Measurements from ENCODE around the gene SMARCA5.

SMARCA5 gene

GRCh38 chr4:143558823-143559756 is 45.6 kb downstream of the SMARCA5 start:
- no peaks in the 10 kb centered on the region for H3K9me3 ChIP-seq
- H3K4me3 ChIP-seq (ENCODE audit: low read depth, low read length): peak overlapping the region; percentile 72
- H3K4me1 ChIP-seq: no peaks in the 10 kb centered on the region
- peak; percentile 73 for DNase-seq
- peak; percentile 68 for TF ChIP-seq CTCF (IDR thresholded peaks at IDR 0.05; ENCODE audit: low read depth, low read length)
- no peaks in the 10 kb centered on the region for H3K27me3 ChIP-seq
- H3K36me3 ChIP-seq: peaks cover 9% of the 10 kb centered on the region

- Histone ChIP-seq H3K9me3 (no peaks in the 10 kb centered on the region), H3K36me3 (peaks cover 3% of the 10 kb centered on the region), H3K27me3 (no peaks in the 10 kb centered on the region), H3K4me3 (ENCODE audit: low read depth, low read length) (peak overlapping the region; percentile 72), H3K4me1 (no peaks in the 10 kb centered on the region)
- peak; percentile 33 for DNase-seq
- TF ChIP-seq CTCF (IDR thresholded peaks at IDR 0.05; ENCODE audit: low read depth, low read length): peak; percentile 31
Measured at GRCh38 chr4:143559757-143560147, 46.2 kb downstream of the SMARCA5 start.

GRCh38 chr4:143564472-143564871 is 51.0 kb downstream of the SMARCA5 start:
- Histone ChIP-seq H3K9me3 (no peaks in the 10 kb centered on the region), H3K4me1 (no peaks in the 10 kb centered on the region), H3K27me3 (no peaks in the 10 kb centered on the region), H3K36me3 (no peaks in the 10 kb centered on the region), H3K4me3 (ENCODE audit: low read depth, low read length) (no peak overlapping the region)
- no peak for TF ChIP-seq CTCF (IDR thresholded peaks at IDR 0.05; ENCODE audit: low read depth, low read length)
- DNase-seq: no peak

GRCh38 chr4:143575331-143575730 is 61.8 kb downstream of the SMARCA5 start:
- Histone ChIP-seq H3K9me3 (no peaks in the 10 kb centered on the region), H3K4me1 (no peaks in the 10 kb centered on the region), H3K4me3 (ENCODE audit: low read depth, low read length) (no peak overlapping the region), H3K36me3 (no peaks in the 10 kb centered on the region), H3K27me3 (no peaks in the 10 kb centered on the region)
- no peak for TF ChIP-seq CTCF (IDR thresholded peaks at IDR 0.05; ENCODE audit: low read depth, low read length)
- DNase-seq: peak; percentile 24

- peak; percentile 19 for DNase-seq
- Histone ChIP-seq H3K4me3 (ENCODE audit: low read depth, low read length) (no peak overlapping the region), H3K27me3 (no peaks in the 10 kb centered on the region), H3K36me3 (no peaks in the 10 kb centered on the region), H3K9me3 (no peaks in the 10 kb centered on the region), H3K4me1 (no peaks in the 10 kb centered on the region)
- TF ChIP-seq CTCF (IDR thresholded peaks at IDR 0.05; ENCODE audit: low read depth, low read length): peak; percentile 12
Measured at GRCh38 chr4:143581331-143581946, 67.9 kb downstream of the SMARCA5 start.

- no peak for DNase-seq
- H3K27me3 ChIP-seq: no peaks in the 10 kb centered on the region
- no peak for TF ChIP-seq CTCF (IDR thresholded peaks at IDR 0.05; ENCODE audit: low read depth, low read length)
- no peaks in the 10 kb centered on the region for H3K9me3 ChIP-seq
- no peak overlapping the region for H3K4me3 ChIP-seq (ENCODE audit: low read depth, low read length)
- H3K36me3 ChIP-seq: no peaks in the 10 kb centered on the region
- no peaks in the 10 kb centered on the region for H3K4me1 ChIP-seq
Measured at GRCh38 chr4:143585548-143585947, 72.0 kb downstream of the SMARCA5 start.

All from BE2C (cell line).